Heart left ventricle (tissue), 16 donors: Measurements from ENCODE around the gene CRY2. TPM values are rescaled to one million over a fixed set of nuclear protein-coding genes. Genes with fewer than 3 reads are reported as not detected.

Experiments used
- ATAC-seq, 4 donors: fragments of 200-7000 bp; cut with Tn5 transposase; one replicate each; pipeline ENCODE4 v1.9.1; 2020 to 2022; ENCODE audit warnings: moderate library complexity in 4 of 4, mild to moderate bottlenecking in 3 of 4, moderate number of reproducible peaks in 1 of 4
- DNase-seq, 5 donors: peaks; one replicate each; pipeline ENCODE4 v3.0.0-alpha.2; 2020
- H3K27ac ChIP-seq, 12 donors: fragments of 200-600 bp; sonication (generic) in 4 of 12; one replicate each; pipeline versions ENCODE4 v1.5.0 to v1.8.0; 2016 to 2022; ENCODE audit warnings: mild to moderate bottlenecking in 2 of 12
- H3K27me3 ChIP-seq, 9 donors: fragments of 200-600 bp; sonication (generic) in 2 of 9; one replicate each; pipeline versions ENCODE4 v1.5.1 to v1.8.0; 2016 to 2022; ENCODE audit warnings: mild to moderate bottlenecking in 3 of 9
- H3K36me3 ChIP-seq, 9 donors: fragments of 200-600 bp; sonication (generic) in 2 of 9; one replicate each; pipeline versions ENCODE4 v1.5.0 to v1.8.0; 2018 to 2022; ENCODE audit warnings: mild to moderate bottlenecking in 2 of 9
- H3K4me1 ChIP-seq, 12 donors: fragments of 200-600 bp; sonication (generic) in 4 of 12; one replicate each; pipeline versions ENCODE4 v1.5.0 to v1.8.0; 2016 to 2022; ENCODE audit warnings: mild to moderate bottlenecking in 3 of 12
- H3K4me3 ChIP-seq, 12 donors: fragments of 200-600 bp; sonication (generic) in 4 of 12; one replicate each; pipeline versions ENCODE4 v1.5.0 to v1.8.0; 2017 to 2022; ENCODE audit warnings: mild to moderate bottlenecking in 9 of 12, moderate library complexity in 4 of 12
- H3K9me3 ChIP-seq, 12 donors: fragments of 200-600 bp; sonication (generic) in 4 of 12; one replicate each; pipeline versions ENCODE4 v1.5.0 to v1.8.0; 2016 to 2022; ENCODE audit warnings: mild to moderate bottlenecking in 1 of 12
- POLR2A ChIP-seq, 2 donors: fragments of 450-650 bp; IDR thresholded peaks; one replicate each; pipeline ENCODE4 v1.6.1; 2017; ENCODE audit warnings: antibody characterized with exemption in 2 of 2, mild to moderate bottlenecking in 2 of 2, moderate library complexity in 2 of 2
- WGBS, 4 donors: extraction: QIAGEN DNeasy Blood & Tissue Kit in 2 of 4; methylation state at CpG; one replicate each; pipeline versions ENCODE4 v1.1.5 to v1.1.7; 2013 to 2018; 5-methylcytosine and 5-hydroxymethylcytosine counted together
- intact Hi-C, 10 donors: fragments of 100-400 bp; cut with DNase I; formaldehyde crosslinking; loops; one replicate each; pipeline versions ENCODE4 v1.11.1 to v1.14.2; 2022
- polyA plus RNA-seq, 2 donors: library from polyadenylated mRNA; stranded (reverse); fragments of 200-250 nt; gene quantifications; one replicate each; pipeline ENCODE4 v1.2.3, GENCODE V29; 2013
- total RNA-seq, 9 donors: library from RNA; depleted of rRNA in 2 of 9; stranded (reverse); fragments of >200 nt in 2 of 9; fragmentation: NEBNext Ultra II Directional in 3 of 9; extraction: Animal tissue kit (Norgen Biotek cat#: 25700) in 3 of 9; gene quantifications; one replicate each; pipeline versions ENCODE4 v1.1.0 to v1.2.4, GENCODE V29; 2016 to 2023
- TF ChIP-seq, protein P1 (sequence below), 12 donors: fragments of 200-600 bp; sonication (generic) in 4 of 12; IDR thresholded peaks; one replicate each; pipeline versions ENCODE4 v1.5.0 to v1.8.0; 2018 to 2022; ENCODE audit warnings: antibody characterized with exemption in 12 of 12, mild to moderate bottlenecking in 5 of 12
- donor health status: ischemic (EF 13 %, LVEDD 7.1; RV severe dilation, severe dysfunction).
- donor health status: healthy with polysubstance abuse.
- donor health status: DM: no; HTN: yes; CAD: no.
- donor health status: DM: no; HTN: no; CAD: no.
- donor health status: ischemic (EF 25% LVEDD 6.9; RV normal size, moderate dysfunction).
- donor health status: ischemic (EF 25% LVEDD 5.7; RV mildly dilated, moderate dysfunction).
- donor health status: healthy.
- donor health status: DM: yes; HTN: yes; CAD: no.
- donor health status: ischemic (EF 35%, LVEDD 5.7; RV mildly dilated, moderate dysfunction).
- donor health status: nonischemic (EF 11% LVEDD 7.7; RV severe dilation, severe dysfunction).
- donor health status: DM: yes; HTN: yes; CAD: no.
- donor health status: PGD.
- donor health status: ischemic (EF 29% LVEDD 5.4; RV normal size, mild dysfunction).
- donor health status: nonischemic (EF 23%, LVEDD 6.1; RV moderate dilation, normal function).

Gene CRY2
- total and polyA plus RNA-seq, 11 donors: 23.2 to 132 (median 70.3) TPM

DNA sequence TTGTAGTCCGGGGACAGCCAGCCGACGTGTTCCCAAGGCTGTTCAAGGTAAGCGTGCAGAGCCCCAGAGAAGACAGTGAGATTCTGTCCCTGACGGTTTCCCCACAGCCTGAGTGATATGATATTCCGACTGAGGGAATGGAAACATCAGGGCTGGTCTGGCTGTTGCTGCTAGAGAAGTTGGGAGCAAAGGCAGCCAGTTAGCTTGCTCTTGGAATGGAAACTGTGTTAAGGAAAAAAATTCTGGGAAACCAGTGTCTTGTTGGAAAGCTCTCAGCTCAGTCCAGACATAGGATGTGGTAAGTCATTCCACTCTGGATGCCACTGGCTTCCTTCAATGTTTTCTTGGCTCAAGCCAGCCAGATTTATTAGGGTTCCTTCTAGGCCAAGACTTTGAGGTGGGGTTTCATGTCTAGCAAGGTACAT is 8.8 kb downstream of the CRY2 start:
- peak in 1 of 5 donors; percentile 36 for DNase-seq
- ATAC-seq: no peak
- no peak overlapping the region for H3K4me3 ChIP-seq
- peaks cover 0 to 51% (median 41%) of the 10 kb centered on the region in 9 donors for H3K36me3 ChIP-seq
- WGBS, 4 donors: 61 to 67% (median 62%) methylated on average over 5 to 6 of the region's 6 CpGs
- H3K27me3 ChIP-seq: no peaks in the 10 kb centered on the region
- intact Hi-C loops: no loop called here
- TF ChIP-seq POLR2A (IDR thresholded peaks at IDR 0.05): no peak
- TF ChIP-seq, protein P1, sequence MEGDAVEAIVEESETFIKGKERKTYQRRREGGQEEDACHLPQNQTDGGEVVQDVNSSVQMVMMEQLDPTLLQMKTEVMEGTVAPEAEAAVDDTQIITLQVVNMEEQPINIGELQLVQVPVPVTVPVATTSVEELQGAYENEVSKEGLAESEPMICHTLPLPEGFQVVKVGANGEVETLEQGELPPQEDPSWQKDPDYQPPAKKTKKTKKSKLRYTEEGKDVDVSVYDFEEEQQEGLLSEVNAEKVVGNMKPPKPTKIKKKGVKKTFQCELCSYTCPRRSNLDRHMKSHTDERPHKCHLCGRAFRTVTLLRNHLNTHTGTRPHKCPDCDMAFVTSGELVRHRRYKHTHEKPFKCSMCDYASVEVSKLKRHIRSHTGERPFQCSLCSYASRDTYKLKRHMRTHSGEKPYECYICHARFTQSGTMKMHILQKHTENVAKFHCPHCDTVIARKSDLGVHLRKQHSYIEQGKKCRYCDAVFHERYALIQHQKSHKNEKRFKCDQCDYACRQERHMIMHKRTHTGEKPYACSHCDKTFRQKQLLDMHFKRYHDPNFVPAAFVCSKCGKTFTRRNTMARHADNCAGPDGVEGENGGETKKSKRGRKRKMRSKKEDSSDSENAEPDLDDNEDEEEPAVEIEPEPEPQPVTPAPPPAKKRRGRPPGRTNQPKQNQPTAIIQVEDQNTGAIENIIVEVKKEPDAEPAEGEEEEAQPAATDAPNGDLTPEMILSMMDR (IDR thresholded peaks at IDR 0.05): no peak
- no peaks in the 10 kb centered on the region for H3K9me3 ChIP-seq
- peaks cover 28 to 100% (median 91%) of the 10 kb centered on the region in 12 donors for H3K4me1 ChIP-seq
- peak overlapping the region; percentile 66 to 99 (median 90) for H3K27ac ChIP-seq

DNA sequence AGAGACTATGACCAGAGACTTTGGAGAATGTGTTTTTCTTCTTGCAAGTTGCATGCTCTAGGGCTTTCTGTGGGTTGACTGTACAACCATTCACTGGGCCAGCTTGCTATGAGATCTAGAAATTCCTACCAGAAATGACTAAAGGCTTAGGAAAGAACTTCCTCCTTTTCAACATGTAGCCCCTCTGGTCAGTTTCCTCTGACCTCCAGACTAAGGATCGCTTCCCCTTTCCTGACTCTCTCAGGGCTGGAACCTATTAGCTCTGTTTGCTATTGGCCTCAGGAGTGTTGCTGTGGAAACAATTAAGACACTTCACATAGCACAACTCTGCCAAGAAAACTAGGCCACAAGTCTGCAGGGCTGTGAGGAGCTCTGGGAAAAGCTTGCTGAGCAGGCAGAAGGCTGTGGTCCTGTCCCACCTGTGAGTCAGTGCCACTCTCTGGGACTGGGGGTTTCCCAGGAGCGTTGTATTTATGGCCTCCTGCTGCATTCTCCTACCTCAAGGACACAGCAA is 10.7 kb downstream of the CRY2 start:
- H3K4me1 ChIP-seq: peaks cover 23 to 92% (median 76%) of the 10 kb centered on the region in 12 donors
- TF ChIP-seq, protein P1 (IDR thresholded peaks at IDR 0.05): no peak
- TF ChIP-seq POLR2A (IDR thresholded peaks at IDR 0.05): no peak
- intact Hi-C loops: no loop called here

DNA sequence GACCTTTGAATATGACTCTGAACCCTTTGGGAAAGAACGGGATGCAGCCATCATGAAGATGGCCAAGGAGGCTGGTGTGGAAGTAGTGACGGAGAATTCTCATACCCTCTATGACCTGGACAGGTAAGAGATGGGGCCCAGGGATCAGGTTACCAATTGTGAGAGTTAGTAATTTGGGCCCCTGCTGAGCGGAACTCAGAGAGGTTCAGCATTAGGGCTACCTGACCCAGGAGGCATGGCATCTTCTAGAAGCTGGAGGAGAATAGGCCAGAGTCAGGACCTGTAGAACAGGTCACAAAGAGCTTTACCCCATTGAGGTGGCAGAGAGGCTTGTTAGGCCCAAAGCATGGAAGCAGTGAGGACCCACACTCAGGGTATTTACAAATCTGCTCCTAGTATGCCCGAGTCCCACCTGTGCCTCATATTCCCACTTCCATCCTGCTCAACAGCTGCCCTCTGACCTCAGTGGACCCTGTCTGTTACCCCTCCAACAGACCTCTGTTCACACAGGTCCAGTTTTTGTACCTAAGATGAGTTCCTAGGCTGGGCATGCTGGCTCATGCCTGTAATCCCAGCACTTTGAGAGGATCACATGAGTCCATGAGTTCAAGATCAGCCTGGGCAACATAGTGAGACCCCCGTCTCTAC is 11.6 kb downstream of the CRY2 start:
- Histone ChIP-seq H3K9me3 (no peaks in the 10 kb centered on the region), H3K27me3 (no peaks in the 10 kb centered on the region), H3K27ac (peak overlapping the region; percentile 58 to 99 (median 90)), H3K4me1 (peaks cover 23 to 83% (median 69%) of the 10 kb centered on the region in 12 donors), H3K36me3 (peaks cover 0 to 76% (median 65%) of the 10 kb centered on the region in 9 donors), H3K4me3 (peak overlapping the region in 3 of 12 donors; percentile 7 to 11 (median 9))
- DNase-seq: peak in 1 of 5 donors; percentile 20
- intact Hi-C loops: loop anchor here in 3 of 10 donors (1.0 kb wide), 1 partner anchor 12 kb away; the partner anchor contains the start of gene CRY2 (in 3 of the 3)
- 61 to 75% (median 64%) methylated on average over 5 of the region's 5 CpGs for WGBS, 4 donors
- TF ChIP-seq, protein P1 (IDR thresholded peaks at IDR 0.05): no peak
- no peak for TF ChIP-seq POLR2A (IDR thresholded peaks at IDR 0.05)
- ATAC-seq: no peak

More for the DNA sequence above, 10.7 kb downstream of the CRY2 start:
- Histone ChIP-seq H3K36me3 (peaks cover 0 to 70% (median 60%) of the 10 kb centered on the region in 9 donors), H3K4me3 (no peak overlapping the region), H3K27me3 (no peaks in the 10 kb centered on the region), H3K27ac (peak overlapping the region; percentile 66 to 99 (median 90)), H3K9me3 (no peaks in the 10 kb centered on the region)
- DNase-seq (peak in 4 of 5 donors; percentile 74 to 84 (median 77)), ATAC-seq (peak; percentile 66 to 73 (median 70))
- WGBS, 4 donors: 6 to 9% (median 9%) methylated on average over 2 of the region's 2 CpGs

DNA sequence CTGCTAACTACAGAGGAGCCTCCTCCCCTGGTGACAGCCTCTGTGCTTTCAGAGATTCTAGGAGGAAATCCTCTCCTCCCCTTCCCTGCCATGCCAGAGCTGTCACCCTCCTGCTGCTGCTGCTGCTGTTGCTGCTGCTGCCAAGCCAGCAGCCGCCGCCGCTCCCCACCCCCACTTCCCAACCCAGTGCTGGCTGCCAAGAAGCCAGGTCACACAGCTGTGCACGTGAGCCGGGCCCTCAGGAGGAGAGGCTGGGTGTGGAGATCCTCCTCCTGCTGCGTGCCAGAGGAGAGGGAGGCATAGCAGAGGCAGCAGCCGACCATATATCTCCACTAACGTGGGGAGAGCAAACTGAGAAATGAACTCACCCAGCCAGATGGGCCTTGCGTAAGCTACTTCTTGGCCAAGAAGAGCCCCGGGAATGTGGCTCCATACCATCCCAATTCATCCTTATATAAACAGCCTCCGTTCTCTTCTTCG is 12.4 kb downstream of the CRY2 start:
- intact Hi-C loops: loop anchor here in 5 of 10 donors (1.0 to 10.0 kb wide), 2 partner anchors 12 to 55 kb away; partner anchors contain the start of genes CRY2 (in 3 of the 5) and PEX16 (in 2 of the 5)
- WGBS, 4 donors: 8 to 18% (median 15%) methylated on average over 11 to 12 of the region's 12 CpGs
- H3K36me3 ChIP-seq: peaks cover 0 to 85% (median 74%) of the 10 kb centered on the region in 9 donors
- TF ChIP-seq POLR2A (IDR thresholded peaks at IDR 0.05): peak in 1 of 2 donors; percentile 53
- TF ChIP-seq, protein P1 (IDR thresholded peaks at IDR 0.05): no peak
- no peaks in the 10 kb centered on the region for H3K9me3 ChIP-seq
- DNase-seq: peak; percentile 94 to 96 (median 95)
- peaks cover 23 to 75% (median 62%) of the 10 kb centered on the region in 12 donors for H3K4me1 ChIP-seq
- ATAC-seq: peak; percentile 80 to 87 (median 84)
- no peak overlapping the region for H3K4me3 ChIP-seq
- H3K27ac ChIP-seq: peak overlapping the region; percentile 58 to 99 (median 90)
- H3K27me3 ChIP-seq: no peaks in the 10 kb centered on the region
